ENCODE results near the gene VWA3A. TPM values are rescaled to one million over a fixed set of nuclear protein-coding genes. Genes with fewer than 3 reads are reported as not detected.
"Not testable (repeated sequence)": the region's sequence is repeated elsewhere in the genome, so short reads cannot be mapped to it uniquely, and the experiment has no call there.

Gene VWA3A
- total RNA-seq, 4 donors from 2014 or later, result 0.17 to 2.0 TPM; not detected in 2

GRCh38 chr16:22103441-22103840 is 11.1 kb downstream of the VWA3A start:
- no peak overlapping the region for H3K4me3 ChIP-seq (ENCODE audit: low read depth, poor library complexity, severe bottlenecking)
- DNase-seq (ENCODE audit: low spot score in 2 of 2), result no peak
- TF ChIP-seq CTCF (IDR thresholded peaks at IDR 0.05) (no peak), POLR2A (IDR thresholded peaks at IDR 0.05) (no peak)
- WGBS, 2 donors, result 87 to 95% methylated on average over 1 of the region's 1 CpG
- intact Hi-C loops (cut with DNase I; ENCODE audit: low total_unique reads), result no loop called here

- H3K4me3 ChIP-seq (ENCODE audit: low read depth, poor library complexity, severe bottlenecking), result no peak overlapping the region
- no peak for DNase-seq (ENCODE audit: low spot score in 2 of 2)
- WGBS, 2 donors, result 50 to 56% methylated on average over 4 of the region's 4 CpGs
- intact Hi-C loops (cut with DNase I; ENCODE audit: low total_unique reads), result no loop called here
- no peak for TF ChIP-seq POLR2A (IDR thresholded peaks at IDR 0.05)
- TF ChIP-seq CTCF (IDR thresholded peaks at IDR 0.05), result no peak
These were observed 17.0 kb downstream of the VWA3A start for GRCh38 chr16:22109258-22109898.

GRCh38 chr16:22111629-22112028 is 19.3 kb downstream of the VWA3A start:
- H3K4me3 ChIP-seq (ENCODE audit: low read depth, poor library complexity, severe bottlenecking); intact Hi-C loops (cut with DNase I; ENCODE audit: low total_unique reads): not testable (repeated sequence)
- peak in 1 of 2 donors; percentile 31 for DNase-seq (ENCODE audit: low spot score in 2 of 2)
- WGBS, 2 donors, result 75 to 82% methylated on average over 5 of the region's 5 CpGs

- no peak overlapping the region for H3K4me3 ChIP-seq (ENCODE audit: low read depth, poor library complexity, severe bottlenecking)
- no peak for DNase-seq (ENCODE audit: low spot score in 2 of 2)
- intact Hi-C loops (cut with DNase I; ENCODE audit: low total_unique reads), result no loop called here
- WGBS, 2 donors, result 86 to 90% methylated on average over 2 of the region's 2 CpGs
- TF ChIP-seq CTCF (IDR thresholded peaks at IDR 0.05) (no peak), POLR2A (IDR thresholded peaks at IDR 0.05) (no peak)
These were observed 23.9 kb downstream of the VWA3A start for GRCh38 chr16:22116095-22116700.

- intact Hi-C loops (cut with DNase I; ENCODE audit: low total_unique reads), result no loop called here
- no peak for TF ChIP-seq POLR2A (IDR thresholded peaks at IDR 0.05)
- 72 to 86% methylated on average over 2 of the region's 2 CpGs for WGBS, 2 donors
- H3K4me3 ChIP-seq (ENCODE audit: low read depth, poor library complexity, severe bottlenecking), result no peak overlapping the region
- DNase-seq (ENCODE audit: low spot score in 2 of 2), result no peak
These were observed 25.3 kb downstream of the VWA3A start for GRCh38 chr16:22117609-22118008.

GRCh38 chr16:22120440-22120839 is 28.1 kb downstream of the VWA3A start:
- no peak overlapping the region for H3K4me3 ChIP-seq (ENCODE audit: low read depth, poor library complexity, severe bottlenecking)
- WGBS, 2 donors, result 79 to 81% methylated on average over 3 of the region's 3 CpGs
- no peak for DNase-seq (ENCODE audit: low spot score in 2 of 2)
- intact Hi-C loops (cut with DNase I; ENCODE audit: low total_unique reads), result no loop called here
- TF ChIP-seq CTCF (IDR thresholded peaks at IDR 0.05), result no peak
- TF ChIP-seq POLR2A (IDR thresholded peaks at IDR 0.05), result no peak

- no peak for DNase-seq (ENCODE audit: low spot score in 2 of 2)
- TF ChIP-seq CTCF (IDR thresholded peaks at IDR 0.05), result no peak
- TF ChIP-seq POLR2A (IDR thresholded peaks at IDR 0.05), result no peak
- no peak overlapping the region for H3K4me3 ChIP-seq (ENCODE audit: low read depth, poor library complexity, severe bottlenecking)
- intact Hi-C loops (cut with DNase I; ENCODE audit: low total_unique reads), result no loop called here
These were observed 29.9 kb downstream of the VWA3A start for GRCh38 chr16:22122239-22122638.

Measured in lower leg skin (tissue), 4 donors.